Measurements from ENCODE around the gene ZMYM4.

ZMYM4 gene

GRCh38 chr1:35359995-35360394 lies 91.5 kb downstream of the ZMYM4 start:
- H3K4me3 ChIP-seq (ENCODE audit: low read depth, low read length) = no peak overlapping the region
- DNase-seq (ENCODE audit: low read depth) = no peak
- no peak for TF ChIP-seq POLR2A (IDR thresholded peaks at IDR 0.05; ENCODE audit: extremely low read depth, insufficient read length)
- TF ChIP-seq MAX (IDR thresholded peaks at IDR 0.05; ENCODE audit: low read depth, low read length) = no peak
- TF ChIP-seq CTCF (IDR thresholded peaks at IDR 0.05; ENCODE audit: low read depth, low read length) = no peak
- no peak for TF ChIP-seq MYC (IDR thresholded peaks at IDR 0.05; ENCODE audit: low read depth, low read length)

DNA sequence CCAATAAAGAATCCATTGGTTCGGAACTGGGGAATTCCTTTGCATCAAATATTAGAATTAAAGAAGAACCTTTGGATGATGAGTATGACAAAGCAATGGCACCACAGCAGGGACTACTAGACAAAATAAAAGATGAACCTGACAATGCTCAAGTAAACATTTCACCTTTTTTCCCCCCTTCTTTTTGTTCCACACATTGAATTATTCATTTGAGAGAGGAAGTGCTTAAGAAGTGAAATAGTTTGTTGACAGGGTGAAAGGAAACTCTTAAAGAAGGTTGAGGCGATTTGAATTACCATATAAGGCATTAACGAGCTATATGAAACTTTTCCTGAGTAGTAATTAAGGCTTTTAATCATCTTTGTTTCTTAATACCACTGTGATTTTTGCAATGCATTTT lies 93.1 kb downstream of the ZMYM4 start:
- no peak overlapping the region for H3K4me3 ChIP-seq (ENCODE audit: low read depth, low read length)
- DNase-seq (ENCODE audit: low read depth) = no peak
- TF ChIP-seq POLR2A (IDR thresholded peaks at IDR 0.05; ENCODE audit: extremely low read depth, insufficient read length) = no peak
- no peak for TF ChIP-seq MAX (IDR thresholded peaks at IDR 0.05; ENCODE audit: low read depth, low read length)
- no peak for TF ChIP-seq MYC (IDR thresholded peaks at IDR 0.05; ENCODE audit: low read depth, low read length)
- no peak for TF ChIP-seq CTCF (IDR thresholded peaks at IDR 0.05; ENCODE audit: low read depth, low read length)

DNA sequence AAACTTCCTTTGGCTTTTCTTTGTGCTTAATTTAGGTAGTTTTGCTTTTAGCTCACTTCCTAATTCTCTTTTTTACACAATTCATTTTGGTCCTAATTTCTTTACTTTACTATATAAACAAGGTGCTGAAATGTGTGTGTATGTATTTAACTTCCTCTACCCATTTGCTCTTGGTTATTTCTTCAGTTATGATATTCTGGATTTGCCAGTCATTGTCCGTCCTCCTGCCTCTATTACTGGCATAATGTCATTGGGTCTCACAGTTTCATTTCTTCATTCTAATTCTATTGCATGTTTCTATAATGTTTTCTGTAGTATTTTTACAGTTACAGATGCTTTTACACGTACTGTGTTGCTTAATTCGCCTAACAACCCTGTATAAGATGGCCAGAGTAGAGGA lies 96.2 kb downstream of the ZMYM4 start:
- H3K4me3 ChIP-seq (ENCODE audit: low read depth, low read length) = no peak overlapping the region
- no peak for TF ChIP-seq MYC (IDR thresholded peaks at IDR 0.05; ENCODE audit: low read depth, low read length)
- TF ChIP-seq POLR2A (IDR thresholded peaks at IDR 0.05; ENCODE audit: extremely low read depth, insufficient read length) = no peak
- no peak for TF ChIP-seq MAX (IDR thresholded peaks at IDR 0.05; ENCODE audit: low read depth, low read length)
- no peak for TF ChIP-seq CTCF (IDR thresholded peaks at IDR 0.05; ENCODE audit: low read depth, low read length)

GRCh38 chr1:35367914-35368313 lies 99.4 kb downstream of the ZMYM4 start:
- TF ChIP-seq CTCF (IDR thresholded peaks at IDR 0.05; ENCODE audit: low read depth, low read length) (no peak), POLR2A (IDR thresholded peaks at IDR 0.05; ENCODE audit: extremely low read depth, insufficient read length) (no peak), MAX (IDR thresholded peaks at IDR 0.05; ENCODE audit: low read depth, low read length) (no peak), MYC (IDR thresholded peaks at IDR 0.05; ENCODE audit: low read depth, low read length) (no peak)
- no peak for DNase-seq (ENCODE audit: low read depth)
- H3K4me3 ChIP-seq (ENCODE audit: low read depth, low read length) = no peak overlapping the region

More for the DNA sequence above, 96.2 kb downstream of the ZMYM4 start:
- DNase-seq (ENCODE audit: low read depth) = no peak

GRCh38 chr1:35369922-35370671 lies 101.6 kb downstream of the ZMYM4 start:
- H3K4me3 ChIP-seq (ENCODE audit: low read depth, low read length) = no peak overlapping the region
- peak; percentile 40 for DNase-seq (ENCODE audit: low read depth)

More at GRCh38 chr1:35369922-35370671, 101.6 kb downstream of the ZMYM4 start:
- TF ChIP-seq MYC (IDR thresholded peaks at IDR 0.05; ENCODE audit: low read depth, low read length) (no peak), MAX (IDR thresholded peaks at IDR 0.05; ENCODE audit: low read depth, low read length) (no peak), CTCF (IDR thresholded peaks at IDR 0.05; ENCODE audit: low read depth, low read length) (no peak), POLR2A (IDR thresholded peaks at IDR 0.05; ENCODE audit: extremely low read depth, insufficient read length) (no peak)

All from NB4 (cell line).